ELR (cell line): ENCODE measurements around the gene LIPC.
A peak's percentile ranks its signal among the peaks of the same experiment; 100 is the strongest.

Experiments used
- DNase-seq: peaks from one replicate; pipeline ENCODE4 v3.0.0-alpha.2; 2015; ENCODE audit warnings: low read depth

The LIPC gene

DNA sequence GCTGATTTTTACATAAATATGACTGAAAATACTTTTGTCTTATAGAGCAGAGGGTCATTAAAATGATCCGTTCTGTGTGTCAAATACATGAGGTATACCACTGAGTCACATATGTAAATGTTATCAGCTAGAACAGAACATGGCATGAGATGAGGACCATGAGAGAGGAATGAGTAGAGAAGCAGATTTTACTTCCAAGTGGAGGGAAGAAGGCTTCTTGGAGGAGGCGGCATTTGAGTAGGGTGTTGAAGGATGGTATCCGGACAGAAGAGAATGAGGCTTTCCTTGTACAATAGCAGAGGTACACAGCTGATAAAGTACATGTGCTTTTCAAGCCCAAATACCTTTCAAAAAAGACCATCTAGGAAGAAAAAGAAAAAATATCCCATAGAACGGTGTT, 4.8 kb downstream of the LIPC start:
- no peak for DNase-seq

DNA sequence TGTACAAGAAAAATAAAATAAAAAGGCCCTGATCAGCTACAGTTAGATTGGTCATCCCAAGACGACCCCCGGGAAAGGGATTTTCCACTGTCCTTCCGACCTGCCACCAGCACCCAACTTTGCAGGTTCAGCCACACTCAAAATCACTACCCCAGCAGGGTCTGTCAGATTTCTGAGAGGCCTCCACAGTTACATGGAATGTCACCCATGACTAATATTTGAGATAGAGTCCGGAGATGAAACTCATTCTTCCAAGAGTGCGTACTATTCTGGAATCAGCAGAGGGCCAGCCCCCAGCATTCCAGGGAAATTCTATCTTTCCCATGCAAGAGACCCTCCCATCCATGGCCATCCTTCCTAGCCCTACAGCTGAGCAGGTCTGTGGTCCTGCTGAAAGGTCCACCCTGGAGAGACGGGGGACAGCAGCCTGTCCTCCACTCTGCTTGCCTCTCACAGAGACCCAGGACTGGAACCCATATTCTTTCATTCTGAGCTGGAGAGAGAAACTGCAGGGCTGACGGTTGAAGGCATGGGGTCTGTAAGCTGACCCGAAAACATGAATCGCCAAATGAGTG, 5.8 kb downstream of the LIPC start:
- DNase-seq = no peak

DNA sequence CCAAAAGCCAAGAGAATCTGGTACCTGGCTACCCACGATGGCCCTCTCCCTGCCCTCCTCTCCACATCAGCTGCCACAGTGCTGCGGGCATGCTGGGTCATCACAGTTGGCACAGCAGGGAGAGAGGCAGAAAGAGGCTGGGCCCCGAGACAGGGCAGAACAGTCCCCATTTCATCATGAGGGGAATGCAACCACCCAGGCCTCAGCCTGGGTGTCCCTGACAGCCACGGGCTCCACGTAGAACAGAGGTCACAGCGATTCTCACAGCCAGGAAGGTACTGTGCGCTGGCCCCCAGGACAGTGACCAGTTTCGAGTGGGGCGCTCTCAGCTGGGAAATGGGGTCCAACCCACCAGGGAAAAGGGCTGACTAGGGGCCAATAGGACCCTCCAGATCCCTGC, 6.3 kb downstream of the LIPC start:
- no peak for DNase-seq

DNA sequence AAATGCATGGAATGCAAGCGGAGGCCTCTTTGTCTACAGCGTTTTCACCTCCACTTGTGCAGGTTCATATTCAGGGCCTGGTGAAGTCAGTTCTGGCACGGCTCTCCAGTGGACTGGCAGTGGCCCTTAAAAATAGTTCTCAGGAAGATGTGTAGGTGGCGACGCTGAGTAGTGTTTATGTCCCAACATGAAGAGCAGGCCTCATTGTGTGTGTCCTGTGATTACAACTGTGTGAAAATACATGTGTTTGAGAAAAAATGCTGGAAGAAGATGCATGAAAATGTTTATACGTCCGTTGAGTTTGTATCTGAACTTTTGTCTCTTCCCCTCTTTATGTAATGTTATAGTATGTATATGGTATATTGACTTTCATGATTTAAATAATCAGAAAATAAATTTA, 7.2 kb downstream of the LIPC start:
- peak; percentile 70 for DNase-seq

DNA sequence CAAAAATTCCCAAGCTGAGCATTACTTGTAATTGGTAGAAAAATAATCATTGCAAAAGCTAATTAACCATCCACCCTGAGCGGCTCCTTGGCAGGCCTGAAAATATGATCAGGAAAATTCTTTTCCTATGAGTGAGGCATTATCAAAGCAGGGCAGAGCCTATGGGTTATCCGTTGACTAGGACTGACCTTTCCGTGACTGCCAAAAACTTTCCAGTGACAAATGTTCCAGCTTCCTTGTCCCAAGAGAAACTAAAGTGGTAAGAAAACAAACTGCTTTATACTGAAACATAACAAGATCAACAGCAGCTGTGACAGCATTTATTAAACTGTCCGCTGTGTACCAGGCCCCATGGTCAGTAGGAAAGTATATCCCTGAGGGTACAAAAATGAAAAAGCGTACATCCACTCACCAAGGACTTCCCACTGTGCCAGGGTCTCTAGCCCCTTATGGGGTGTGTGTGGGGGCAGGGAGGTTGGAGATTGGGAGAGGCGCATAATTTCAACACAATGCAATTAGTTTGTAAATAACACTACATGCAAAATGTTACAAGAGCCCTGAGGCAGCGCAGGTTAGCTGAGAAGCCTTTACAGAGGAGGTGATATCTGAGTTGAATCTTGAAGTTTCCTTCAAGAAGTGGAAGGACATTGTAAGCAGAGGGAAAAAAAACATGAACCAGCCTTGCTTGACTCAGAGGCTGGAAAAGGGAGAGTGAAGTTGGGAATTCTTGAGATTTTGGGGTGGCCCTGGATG, 8.5 kb downstream of the LIPC start:
- DNase-seq = peak; percentile 71

DNA sequence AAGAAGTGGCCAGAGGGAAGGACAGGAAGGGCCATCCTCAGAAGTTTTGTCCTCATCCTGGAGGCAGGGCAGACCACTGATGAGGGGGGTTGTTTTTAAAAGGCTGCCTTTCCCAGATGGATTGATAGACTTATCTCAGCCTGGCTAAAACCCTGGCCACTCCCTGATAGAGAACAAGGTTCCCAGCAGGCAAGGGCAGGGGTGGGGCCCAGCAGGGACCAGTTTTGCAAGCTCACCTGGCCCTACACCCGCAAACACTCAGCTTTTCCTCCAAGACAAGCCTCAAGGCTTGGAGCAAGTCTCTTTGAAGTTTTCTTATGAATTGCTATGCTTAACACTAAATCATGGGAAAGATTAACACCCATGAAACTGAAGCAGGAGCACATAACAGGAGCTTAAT, 9.1 kb downstream of the LIPC start:
- no peak for DNase-seq

DNA sequence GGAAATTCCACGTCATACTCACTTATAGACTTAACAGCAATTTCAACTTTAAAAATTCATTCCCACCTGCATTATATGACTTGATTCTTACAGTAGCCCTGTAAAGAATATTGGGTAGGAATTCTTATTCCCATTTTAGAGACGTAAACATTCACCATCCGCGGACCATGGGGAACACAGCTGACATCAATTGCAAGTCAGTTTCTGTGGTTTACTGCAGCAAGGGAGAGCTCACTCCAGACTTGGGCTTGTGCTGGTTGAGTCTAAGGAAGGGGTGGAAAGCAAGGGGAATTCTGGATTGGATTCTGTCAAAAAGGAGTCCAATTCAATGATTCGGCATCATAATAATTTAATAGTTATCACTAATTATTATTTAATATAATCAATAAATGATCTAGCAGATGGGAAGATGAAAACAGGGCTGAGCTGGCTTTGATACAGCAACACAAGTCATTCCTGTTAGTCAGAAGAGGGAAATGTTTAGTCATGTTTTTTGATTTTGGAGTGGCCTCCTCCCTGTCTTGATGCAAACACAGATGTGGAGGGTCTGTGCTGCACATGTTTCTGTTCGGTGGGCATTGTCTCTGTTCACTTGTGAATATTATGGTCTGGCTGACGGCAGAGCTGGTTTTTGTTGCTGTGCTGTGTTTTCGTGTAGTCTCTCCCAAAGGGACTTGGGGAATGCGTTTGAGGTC, 9.7 kb downstream of the LIPC start:
- DNase-seq = peak; percentile 81

DNA sequence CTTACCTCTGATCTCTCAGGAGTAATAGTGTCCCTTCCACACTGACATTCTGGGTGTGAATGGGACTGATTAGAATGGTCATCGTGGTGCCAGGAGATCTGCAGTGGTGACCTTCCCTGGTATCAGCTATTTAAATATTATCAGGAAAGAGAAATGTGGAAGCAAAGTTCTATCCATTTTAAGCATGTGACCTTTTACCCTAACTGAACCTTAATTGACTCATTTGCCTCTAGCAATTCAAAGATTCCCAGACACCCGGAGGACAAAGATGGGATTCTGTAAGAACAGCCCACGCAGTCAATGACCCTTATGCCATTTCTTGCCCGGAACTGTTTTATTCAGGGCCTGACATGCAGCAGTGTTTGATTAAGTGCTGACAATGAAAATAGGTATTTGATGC, 10.3 kb downstream of the LIPC start:
- DNase-seq = peak; percentile 52

DNA sequence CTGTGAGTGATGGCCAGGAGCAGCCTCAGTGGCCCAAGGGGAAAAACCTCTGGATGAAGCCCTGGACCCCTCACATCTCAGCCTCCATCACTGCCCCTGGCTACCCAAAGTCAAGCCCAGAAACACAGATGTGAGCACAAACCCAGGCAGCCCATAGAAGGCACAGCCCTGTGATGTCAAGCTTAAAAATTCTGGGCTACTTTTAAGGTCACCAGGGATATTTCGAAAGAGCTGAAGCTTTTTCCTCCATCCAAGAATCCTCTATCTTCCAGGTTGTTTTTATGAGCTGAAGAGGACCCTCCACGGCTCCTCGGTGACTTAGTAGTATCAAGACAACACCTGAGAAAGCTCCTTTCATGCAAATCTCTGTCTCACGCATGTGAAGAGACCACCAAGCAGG, 11.5 kb downstream of the LIPC start:
- DNase-seq = no peak

DNA sequence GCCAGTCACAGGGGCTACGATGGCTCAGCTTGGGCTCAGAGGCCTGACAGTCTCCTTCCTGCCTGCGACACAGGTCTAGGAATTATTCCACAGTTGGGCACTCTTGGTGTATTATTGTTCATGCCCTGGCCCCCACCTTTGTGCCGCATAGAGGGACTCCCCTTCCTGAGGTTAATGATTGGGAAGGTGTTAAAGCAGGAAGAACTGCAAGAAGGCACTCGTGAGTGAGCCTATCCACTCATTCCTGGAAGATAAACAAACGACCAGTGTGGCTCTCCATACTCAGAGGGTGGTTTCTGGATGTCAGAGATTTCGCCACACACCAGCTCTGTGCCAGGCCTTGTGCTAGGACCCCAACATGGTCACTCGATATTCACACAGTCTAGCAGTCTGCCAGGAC, 12.3 kb downstream of the LIPC start:
- DNase-seq = peak; percentile 10

DNA sequence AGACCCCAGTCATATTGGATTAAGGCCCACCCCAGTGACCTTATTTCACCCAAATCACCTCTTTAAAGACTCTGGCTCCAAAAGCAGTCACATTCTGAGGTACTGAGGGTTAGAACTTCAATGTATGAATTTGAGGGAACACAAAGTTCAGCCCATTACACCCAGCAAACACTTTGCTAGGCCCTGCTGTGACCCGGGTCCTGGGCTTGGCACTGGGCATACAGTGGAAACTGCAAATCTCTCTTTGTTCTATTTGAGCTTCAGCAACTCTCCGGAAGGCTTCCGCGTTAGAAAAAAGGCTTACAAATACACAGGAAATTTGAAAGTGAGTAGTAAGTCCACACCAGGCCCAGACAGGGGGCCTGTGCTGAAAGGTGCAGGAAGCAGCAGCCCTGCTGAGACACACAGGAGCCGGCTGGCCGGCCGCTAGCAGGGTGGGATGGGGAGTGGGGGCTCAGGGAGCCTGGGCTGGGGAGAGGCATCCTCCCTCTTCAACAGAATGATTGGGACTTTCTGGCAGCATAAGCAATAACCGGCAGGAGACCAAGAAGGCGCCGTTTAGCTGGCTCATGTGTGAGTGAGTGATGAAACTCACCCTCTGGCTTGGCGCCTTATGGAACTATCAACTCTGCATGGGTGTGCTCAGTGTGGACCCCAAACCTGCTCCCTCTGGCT, 13.0 kb downstream of the LIPC start:
- DNase-seq = no peak

DNA sequence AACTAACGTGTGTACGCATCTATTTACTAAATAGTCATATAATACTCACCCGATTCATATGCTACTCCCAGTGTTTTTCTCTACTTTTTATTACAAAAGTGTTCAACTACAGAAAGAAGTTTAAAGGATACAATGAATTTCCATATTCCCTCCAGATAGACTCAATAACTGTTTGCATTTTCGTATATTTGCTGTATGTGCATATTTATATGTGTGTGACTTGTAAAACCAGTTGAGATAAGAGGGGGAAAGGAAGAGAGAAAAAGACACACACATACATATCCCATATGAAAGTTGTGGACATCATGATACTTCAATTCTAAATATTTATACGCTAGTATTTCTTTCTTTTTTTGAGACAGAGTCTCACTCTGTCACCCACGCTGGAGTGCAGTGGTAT, 14.1 kb downstream of the LIPC start:
- no peak for DNase-seq

DNA sequence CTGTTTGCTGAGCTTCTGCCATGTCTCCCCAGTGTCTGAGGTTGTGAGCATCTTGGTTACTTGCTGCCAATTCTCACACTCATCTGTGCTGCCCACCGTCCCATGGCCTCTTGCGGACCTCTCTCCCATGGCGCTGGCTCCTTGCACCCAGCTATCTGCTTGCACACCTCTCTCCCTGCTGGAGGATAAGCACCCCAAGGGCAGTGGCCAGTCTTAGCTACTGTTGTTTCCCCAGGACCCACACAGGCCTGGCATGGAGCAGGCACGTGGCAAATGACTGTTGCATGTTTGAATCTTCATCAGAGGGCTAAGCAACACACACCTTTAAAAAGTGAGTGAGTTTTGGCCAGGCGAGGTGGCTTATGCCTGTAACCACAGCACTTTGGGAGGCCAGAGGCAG, 14.7 kb downstream of the LIPC start:
- DNase-seq = no peak

DNA sequence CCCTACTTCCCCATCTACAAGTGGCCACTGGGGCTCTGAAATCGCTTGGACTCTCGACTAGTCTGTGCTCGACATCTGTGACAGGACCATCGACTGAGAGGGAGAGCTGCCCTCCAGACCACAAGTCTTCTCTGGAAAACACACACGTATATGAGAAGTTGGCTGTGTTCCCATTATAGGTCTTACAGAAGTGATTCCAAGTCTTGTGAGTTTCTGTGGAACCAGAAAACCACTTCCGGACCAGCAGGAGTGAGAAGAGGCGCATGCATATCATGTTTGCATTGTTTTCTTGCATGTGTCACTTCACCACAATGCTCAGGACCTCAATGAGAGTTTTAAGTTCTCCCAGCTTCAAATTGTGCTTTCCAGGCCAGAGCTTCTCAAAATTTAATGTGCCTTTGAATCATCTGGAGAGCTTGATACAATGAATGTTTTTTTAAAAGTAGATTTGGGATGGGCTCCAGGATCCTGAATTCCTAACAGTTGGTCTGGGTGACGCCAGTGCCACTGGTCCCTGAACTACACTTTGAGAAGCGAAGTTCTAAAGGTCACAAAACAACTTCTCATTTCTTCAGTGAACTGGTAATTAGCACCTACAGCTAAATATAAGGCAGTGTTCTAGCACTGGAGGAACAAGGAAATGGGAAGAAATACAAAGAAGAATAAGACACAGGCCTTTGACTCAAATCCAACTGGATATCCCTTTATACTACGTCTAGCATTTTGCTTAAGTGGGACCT, 15.7 kb downstream of the LIPC start:
- peak; percentile 84 for DNase-seq

DNA sequence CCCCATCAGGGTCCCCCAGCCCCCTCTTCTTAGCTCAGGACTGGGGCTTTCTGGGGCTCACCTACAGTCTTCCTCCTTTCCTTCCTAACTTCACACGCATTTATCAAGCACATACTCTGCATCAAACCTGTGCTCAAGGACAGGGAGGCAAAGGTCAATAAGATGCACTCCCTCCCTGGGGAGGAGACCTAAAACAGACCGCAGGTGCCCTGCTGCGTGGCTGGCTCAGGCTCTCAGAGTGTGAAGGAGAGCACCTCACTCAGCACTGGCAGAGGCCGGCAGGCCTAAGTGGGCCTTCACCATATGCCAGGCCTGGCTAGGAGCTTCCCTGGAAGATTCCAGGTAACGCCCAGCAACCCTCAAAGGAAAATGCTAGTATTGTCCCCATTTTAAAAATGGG, 16.5 kb downstream of the LIPC start:
- no peak for DNase-seq

DNA sequence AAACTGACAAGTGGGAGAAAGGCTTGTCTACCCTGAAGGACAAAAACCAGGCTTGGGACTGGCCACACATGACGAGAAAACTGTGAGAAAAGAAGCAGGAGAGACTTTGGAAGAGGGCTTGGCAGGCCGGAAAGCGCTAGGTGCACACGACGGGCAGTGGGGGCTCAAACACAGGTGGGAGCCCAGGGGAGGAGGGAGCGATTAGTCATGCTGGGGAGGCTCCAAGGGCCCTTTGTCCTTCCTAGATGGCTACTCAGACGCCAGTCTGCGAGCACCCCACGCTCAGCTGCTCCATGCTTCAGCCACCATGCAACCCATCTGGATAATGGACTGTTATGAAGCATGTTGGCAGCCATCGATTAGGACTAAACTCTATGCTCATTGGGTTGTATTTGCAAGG, 17.1 kb downstream of the LIPC start:
- no peak for DNase-seq

DNA sequence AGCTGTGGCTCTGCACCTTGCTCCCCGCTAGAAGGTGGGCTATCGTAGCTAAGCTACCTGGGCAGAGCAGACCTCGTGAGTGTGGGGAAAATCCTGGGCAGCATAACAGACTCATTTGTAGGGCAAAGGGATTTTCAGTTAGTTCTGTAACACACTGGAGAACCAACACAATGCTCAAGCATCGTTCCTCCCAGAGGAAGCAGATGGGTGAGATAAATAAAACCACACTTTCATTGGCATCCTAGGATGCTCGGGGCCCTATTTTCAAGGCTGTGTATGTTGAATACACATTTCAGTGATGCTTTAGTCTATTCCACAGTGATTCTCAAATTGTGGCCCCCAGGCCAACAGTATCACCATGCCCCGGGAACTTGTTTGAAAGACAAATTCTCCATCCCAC, 20.0 kb downstream of the LIPC start:
- DNase-seq = no peak

DNA sequence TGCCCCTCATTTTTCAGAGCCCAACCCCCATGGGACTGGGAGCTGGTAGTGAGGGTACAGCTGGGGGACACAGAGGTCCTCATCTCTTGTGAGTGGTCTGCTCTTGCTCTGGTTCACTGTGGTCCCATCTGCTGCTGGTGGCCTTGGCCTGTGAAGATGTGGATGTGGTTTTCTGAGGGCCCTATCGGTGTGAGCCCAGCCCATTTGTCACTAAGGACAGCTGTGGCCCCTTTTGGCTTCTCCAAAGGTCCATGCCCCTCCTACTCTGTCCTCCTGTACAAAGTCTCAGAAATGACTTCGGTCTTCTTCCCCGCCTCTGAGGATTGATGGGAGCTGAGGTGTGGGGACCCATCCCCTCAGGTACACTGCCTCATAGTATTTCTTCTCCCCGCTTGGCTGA, 21.0 kb downstream of the LIPC start:
- DNase-seq = no peak

DNA sequence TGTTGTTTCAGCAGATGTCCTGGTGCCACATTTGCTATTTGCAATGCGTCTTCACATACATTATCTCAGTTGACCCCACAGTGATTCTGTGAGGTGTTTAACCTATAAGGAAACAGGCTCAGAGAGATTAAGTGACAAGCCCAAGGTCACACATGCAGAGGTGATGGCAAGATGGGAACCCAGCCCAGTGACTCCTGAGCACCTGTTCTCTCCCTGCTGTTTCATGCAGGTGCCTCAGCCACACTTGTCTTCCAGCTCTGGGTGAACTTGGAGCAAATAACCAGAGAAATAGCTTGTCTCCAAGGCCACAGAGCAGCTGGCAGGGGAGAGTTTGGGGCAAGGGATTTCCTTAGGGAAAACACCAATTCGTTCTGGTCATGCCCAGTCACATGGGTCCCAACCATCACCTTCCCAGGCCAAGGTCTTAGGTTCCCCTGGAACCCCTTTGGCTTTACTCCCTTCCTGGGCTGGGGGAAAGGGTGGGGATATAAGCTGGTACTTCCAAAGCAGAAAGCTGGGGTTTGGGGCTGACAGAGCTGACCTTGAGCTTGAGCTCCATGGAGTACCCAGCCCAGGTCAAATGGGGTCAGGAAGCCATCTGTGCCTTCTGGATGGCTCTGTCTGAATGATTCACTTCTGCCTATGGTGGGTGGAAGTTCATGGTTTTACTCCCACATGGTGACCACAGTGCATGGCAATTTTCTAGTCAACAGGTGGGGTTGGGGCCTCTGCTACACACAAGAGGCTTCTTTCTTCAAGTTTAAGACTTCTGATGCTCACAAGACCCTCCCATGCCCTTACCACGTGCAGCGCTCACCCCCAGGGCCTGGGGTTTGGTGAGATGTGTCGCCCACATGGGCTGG, 22.4 kb downstream of the LIPC start:
- no peak for DNase-seq

DNA sequence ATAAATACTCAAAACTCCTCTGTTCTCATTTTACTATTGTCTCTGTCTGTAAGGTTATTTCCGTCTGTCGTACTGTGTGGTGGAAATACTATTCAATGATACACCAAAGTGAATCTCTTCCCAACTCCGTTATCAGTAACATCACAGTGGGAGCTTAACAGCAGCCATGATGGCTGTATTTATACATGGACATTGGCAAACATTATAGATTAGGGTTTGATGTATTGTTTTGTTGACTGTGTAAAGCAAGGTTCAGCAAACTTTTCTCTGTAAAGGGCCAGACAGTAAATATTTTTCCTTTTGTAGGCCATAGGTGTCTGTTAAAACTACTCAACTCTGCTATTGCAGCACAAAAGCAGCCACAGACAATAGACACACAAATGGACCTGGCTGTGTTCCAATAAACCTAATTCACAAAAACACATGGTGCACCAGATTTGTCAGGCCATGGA, 23.2 kb downstream of the LIPC start:
- no peak for DNase-seq

DNA sequence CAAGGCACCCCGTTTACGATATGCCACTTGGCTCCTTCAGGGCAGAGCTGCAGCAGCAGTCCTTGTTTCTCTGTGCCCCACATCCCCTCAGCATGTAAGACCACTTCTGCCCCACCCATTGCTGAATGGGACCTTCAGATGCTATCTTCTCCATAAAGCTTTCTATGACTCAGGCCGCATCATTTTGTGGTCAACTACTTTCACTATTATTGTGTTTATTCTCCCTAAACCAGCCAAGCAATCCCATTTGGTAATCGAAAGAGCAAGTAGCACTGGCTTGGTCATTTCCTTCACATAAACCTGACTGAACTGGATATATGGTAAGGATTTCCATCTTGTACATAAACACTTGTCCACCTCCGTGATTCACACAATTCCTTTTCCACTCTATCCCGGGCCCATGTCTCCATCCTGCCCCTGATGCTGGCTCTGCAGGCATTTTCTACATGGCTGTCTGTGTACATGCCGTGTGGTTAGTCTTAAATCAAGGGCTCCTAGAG, 25.7 kb downstream of the LIPC start:
- peak; percentile 95 for DNase-seq
